ENCODE data around the gene SELENON. TPM values are rescaled to one million over a fixed set of nuclear protein-coding genes. Genes with fewer than 3 reads are reported as not detected.

The SELENON gene
- polyA plus RNA-seq, 1 donor: 58.5 TPM

DNA sequence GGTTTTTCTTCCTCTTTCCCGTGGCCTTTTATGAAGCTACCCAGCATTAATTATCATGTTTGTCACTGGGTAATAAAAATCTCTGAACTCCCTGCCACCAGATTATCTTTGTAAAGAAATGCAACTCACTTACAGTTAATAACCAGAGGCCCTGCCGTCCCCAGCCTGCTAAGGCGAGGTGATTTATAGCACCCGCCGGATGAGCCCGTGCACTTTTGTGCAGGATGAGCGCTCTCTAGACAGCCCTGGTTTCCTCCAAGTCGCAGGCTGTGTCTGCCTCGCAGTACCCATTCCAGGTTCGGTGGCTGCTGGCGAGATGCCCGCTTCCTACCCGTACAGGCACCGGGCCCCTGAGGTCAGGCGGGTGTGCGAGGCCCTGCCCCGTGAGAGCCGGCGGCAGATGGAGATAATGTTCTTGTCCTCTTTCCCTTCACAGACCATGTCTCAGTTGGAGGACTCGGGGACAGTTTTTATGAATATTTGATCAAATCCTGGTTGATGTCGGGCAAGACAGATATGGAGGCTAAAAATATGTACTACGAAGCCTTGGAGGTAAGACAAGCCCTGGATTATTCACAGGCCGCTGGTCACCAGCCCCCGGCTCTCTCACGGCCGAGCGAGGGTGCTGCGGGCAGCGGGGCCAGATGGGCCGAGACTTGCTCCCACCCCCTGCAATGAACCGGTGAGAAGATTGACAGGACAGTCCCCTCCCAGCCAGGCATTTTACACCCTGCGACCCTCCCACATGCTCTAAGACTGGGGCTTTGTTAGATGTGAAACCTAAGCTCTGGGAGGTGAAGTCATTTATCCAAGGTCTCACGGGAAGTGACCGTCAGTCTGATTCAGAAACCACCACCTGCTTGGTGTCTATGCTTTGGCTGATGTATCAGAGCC, 28.5 kb upstream of the SELENON start:
- DNase-seq: no peak

DNA sequence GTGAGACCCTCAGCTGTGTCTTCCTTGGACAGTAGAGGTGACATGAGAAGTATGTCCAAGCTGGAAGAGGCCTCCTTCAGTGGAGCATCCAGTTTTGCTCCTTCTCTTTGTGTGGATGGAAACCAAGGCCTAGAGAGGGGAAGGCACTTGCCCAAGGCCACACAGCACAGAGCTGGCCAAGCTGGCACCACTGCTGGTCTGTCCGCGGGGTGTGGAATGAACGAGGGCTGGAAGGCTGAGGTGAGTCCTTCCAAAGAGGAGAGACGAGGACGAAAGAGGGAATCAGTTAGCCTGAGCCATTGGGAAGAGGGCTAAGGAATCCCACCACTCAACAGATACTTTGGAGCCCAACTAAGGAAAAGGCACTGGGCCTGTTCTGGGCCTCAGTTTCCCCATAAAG, 27.8 kb upstream of the SELENON start:
- DNase-seq: no peak

DNA sequence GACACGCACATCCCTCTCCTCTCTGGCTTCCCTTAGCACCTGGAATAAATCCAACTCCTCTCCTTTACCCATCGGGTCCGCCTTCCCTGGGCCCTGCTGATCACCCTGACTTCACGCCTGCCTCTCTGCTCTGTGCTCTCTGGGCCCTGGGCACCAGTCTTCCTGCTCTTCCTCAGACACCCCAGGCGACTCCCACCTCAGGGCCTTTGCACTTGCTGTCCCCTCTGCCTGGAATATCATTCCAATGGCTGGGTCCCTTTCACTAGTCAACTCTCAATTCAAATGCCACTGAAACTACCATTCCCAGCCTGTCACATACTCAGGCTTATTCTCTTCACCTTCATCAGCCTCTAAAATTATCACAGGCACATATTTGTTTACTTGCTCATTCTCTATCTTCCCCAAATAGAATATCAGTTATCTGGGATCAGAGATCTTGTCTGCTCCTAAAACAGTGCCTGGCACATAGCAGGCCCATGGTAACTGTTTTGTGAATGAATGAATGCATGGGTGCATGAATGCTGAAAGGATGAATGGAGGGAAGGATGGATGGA, 27.2 kb upstream of the SELENON start:
- DNase-seq: no peak

DNA sequence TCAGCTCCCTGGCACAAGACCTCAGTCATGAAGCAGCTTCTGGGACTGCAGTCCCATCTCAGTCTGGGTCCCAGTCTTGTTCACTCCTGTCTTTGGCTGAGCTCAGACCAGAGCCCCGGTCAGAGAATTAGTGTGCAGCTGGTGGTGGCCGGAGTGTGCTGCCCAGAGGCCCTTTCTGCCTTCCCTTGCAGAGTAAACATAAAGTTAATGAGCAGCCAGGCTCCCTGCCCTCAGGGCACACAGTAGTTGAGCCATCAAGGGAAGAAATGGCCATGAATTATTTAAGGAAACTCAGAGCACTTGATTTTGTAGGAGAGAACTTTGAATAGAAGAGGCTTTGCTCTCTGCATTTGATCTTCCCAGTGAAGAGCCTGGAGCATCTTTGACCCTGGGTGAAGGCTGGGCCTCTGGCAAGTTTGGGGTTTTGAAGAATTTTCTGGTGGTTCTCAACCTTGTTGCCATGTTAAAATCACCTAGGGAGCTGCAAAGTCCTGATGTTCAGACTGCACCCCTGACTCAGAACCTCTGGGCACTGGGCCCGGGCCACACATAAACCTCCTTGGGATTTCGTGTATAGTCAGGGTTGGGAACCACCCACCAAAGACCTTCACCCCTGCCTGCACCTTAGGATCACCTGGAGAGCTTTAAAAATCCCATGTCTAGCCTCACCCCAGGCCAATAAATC, 26.4 kb upstream of the SELENON start:
- DNase-seq: no peak

DNA sequence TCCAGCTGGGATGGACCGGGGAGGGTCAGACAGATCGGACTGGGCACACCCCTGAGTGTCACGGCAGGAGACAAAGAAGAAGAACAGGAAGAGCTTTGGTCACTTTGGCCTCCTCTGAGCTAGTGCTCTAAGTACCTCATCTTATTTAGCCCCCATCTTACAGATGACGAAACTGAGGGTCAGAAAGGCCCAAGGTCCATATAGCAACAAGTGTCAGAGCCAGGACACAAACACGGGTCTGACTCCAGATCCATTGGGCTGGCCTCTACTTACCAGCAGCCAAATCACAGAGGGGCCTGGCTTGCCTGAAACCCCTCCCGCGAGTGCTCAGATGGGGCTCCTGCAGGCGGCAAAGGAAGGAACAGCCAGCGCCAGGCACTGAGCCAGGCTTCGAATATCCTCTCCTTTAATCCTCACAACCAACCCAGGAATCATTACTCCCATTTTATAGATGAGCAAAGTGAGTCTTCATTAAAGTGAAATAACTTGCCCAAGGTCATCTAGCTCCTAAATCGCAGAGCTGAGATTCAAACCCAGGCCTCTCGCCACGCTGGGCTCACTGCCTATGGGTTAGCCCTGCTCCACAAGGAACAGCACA, 25.7 kb upstream of the SELENON start:
- no peak for DNase-seq

DNA sequence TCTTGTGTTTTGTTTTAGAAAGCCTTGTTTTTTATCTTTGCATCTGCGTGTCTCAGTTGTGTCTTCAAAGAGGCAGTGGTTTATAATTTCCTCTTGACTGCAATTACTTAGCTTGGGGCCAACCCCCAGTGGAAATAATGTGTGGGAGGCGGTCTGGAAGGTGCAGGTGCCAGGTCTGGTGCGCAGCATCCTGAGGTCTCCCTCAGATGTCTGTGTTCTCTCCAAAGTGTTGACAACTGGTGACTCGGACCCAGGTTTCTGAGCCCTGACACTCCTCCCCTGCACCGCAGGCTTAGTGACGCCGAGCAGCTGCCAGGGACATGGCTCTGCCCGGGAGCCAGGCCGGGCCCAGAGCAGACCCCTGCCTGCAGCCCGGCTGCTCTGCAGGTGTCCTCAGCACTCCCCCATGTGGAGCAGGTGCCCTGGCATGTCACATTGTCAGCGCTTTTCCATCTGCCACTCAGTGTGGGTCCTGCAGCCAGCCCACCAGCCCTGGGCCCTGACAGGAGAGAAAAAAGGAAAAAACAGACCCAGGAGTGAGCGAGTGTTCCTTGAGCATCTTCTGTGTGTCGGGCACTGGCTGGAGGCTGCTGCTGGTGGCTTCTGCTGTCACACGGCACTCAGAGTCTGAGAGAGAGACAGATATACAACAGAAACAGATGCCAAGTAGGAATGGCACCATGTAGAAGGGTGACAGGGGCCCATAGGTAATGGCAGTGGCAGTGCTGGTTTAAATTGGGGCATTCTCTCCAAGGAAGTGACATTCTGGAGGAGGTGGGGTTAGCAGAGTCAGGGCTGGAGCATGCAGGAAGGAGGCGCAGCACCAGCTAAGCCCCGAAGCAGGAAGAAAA, 24.8 kb upstream of the SELENON start:
- DNase-seq: no peak

DNA sequence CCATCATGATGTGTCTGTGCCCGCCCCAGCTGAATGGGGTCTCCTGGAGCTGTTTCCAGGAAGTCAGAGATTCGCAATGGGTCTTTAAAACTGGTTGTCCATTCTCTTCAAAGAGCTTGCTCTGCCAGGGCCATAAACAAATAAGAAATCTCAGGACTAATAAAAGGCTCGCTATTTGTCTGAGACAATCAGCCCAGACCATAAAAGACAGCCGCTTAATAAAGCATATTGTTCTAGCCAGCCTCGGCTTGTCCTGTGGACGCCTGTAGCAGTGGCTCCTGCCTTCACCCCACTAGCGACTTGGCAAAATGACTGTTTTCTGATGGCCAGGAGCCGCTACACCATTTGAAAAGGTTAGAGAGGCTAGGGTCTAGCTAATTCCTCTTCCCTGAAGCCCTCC, 20.6 kb upstream of the SELENON start:
- no peak for DNase-seq

DNA sequence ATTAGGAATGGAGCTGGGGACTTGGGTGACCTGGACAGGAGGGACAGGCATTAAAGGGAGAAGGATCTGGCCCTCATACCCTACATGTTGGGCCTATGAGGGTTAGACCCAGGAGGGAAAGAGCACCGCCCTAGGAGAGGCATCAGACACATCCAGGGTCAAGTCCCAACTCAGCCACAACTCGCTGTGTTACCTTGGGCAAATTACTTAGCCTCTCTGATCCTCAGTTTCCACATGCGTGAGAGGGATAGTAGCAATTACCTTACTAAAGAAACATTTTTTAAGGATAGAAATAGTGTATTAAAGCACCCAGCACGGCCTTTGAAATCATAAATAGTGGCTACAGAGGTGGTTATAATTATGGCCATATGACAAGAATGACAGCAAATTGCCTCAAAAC, 20.1 kb upstream of the SELENON start:
- DNase-seq: no peak

DNA sequence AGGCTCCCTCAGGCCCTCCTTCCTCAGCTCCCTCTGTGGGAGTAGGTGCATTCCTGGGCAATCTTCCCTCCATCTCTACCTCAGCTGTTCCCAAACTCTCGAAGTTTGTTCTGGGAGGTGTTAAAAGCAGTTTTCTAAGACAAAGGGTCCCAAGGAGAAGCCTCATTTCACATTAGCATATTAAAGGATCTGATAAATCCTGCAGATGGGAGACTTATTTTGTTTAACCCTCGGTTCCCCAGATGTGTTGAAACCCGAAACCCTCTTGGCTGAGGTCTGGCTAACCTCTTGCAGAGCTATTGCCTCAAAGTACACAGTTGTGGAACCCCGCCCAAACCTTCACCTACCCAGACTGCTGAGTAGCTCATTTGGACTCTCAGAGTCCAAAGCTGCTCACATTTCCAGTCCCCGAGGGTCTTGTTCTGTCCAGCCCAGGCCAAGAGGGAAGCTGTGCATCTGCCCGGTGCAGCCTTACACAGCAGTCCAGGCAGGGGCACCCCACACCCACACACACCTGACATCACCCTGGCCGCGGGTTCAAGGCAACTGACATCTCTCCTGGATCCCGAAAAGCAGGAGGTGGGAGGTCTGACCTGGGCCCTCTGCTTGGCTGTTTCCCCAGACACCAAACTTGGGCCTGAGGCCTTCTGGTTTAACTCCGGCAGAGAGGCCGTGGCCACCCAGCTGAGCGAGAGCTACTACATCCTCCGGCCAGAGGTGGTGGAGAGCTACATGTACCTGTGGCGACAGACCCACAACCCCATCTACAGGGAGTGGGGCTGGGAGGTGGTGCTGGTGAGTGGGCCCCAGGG, 19.5 kb upstream of the SELENON start:
- DNase-seq: no peak

DNA sequence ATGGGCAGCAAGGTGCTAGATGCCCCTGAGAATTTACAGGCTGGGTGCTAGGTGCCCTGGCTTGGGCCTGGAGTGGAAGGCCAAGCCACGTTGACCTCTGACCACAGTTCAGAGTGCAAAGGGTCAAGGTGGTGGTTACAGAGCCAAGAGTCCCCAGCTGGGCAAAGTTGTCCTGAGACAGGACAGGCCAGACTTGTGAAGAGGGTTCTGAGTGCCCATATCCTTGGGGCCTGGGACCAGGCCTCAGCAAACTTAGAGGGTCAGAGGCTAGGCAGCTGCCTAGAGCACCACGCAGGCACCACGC, 18.9 kb upstream of the SELENON start:
- DNase-seq: no peak

DNA sequence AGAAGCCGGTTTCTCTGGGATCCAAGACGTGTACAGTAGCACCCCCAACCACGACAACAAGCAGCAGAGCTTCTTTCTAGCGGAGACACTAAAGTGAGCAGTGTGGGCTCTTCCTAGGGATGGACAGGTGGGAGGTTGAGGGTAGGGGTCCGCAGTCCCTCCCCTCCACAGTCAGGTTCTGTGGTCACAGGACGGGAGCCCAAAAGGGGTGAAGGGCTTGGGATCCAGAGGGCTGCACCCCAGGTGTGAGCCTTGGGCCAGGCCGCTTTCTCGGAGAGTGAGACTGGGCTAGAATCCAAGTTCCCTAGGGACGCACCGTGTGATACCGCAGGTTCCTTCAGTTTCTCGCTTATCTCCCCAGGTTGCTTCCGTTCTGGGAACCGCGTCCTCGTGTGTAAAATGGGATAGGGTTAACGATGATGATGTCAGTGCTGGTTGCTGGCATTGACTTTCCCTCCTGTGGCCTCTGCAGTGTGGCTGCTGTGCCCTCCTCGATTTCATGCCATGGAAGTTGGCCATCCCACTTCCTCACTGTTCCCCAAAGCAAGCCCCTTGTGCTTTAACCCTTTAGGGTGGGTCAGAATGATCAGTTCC, 17.3 kb upstream of the SELENON start:
- no peak for DNase-seq

DNA sequence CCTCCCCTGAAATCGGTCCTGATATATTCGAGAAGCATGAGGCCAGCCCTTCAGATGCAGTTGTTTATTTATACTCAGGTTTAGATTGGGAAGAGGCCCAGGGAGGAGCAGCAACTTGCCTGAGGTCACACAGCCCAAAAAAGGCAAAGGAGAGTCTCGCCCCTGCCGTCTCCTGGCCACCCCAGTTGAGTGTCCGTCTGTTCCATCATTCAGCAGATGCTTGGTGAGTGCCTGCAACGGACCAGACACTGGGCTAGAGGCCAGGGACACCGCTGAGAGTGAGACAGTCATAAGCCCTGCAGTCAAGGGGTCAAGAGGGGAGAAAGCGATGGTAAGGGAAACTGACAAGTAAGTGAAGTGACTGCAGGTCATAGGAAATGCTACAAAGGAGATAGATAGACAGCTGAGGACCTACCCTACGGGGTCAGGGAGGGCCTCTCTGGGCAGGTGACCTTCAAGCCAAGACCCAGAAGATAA, 15.4 kb upstream of the SELENON start:
- no peak for DNase-seq

DNA sequence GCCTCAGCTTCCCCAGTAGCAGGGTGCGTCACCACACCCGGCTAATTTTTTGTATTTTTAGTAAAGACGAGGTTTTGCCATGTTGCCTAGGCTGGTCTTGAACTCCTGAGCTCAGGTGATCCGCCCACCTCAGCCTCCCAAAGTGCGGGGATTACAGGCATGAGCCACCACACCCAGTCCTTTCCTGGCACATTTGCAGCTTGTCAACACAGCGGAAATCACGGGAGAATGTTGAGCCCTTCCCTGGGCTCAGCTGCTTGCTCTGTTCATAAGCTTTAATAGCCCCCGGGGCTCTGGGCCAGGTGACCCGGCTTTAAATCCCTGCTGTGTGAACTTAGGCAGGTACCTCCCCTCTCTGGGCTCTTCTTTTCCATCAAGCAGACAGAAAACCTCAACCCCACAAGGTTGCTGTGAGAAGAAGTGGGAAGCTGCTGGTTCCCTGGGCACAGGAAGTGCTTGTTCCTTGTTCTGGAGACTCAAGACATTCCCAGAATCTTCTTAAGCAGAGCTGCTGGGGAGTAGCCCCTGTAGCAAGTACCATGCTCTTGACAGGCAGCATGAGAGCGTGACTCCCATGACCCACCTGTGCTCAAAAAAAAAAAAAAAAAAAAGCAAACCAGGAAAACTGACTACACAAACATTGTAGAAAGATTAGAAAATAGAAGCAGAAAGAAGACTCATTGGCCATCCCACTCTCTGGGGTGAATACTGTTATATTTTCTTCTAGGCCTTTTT, 14.5 kb upstream of the SELENON start:
- no peak for DNase-seq

DNA sequence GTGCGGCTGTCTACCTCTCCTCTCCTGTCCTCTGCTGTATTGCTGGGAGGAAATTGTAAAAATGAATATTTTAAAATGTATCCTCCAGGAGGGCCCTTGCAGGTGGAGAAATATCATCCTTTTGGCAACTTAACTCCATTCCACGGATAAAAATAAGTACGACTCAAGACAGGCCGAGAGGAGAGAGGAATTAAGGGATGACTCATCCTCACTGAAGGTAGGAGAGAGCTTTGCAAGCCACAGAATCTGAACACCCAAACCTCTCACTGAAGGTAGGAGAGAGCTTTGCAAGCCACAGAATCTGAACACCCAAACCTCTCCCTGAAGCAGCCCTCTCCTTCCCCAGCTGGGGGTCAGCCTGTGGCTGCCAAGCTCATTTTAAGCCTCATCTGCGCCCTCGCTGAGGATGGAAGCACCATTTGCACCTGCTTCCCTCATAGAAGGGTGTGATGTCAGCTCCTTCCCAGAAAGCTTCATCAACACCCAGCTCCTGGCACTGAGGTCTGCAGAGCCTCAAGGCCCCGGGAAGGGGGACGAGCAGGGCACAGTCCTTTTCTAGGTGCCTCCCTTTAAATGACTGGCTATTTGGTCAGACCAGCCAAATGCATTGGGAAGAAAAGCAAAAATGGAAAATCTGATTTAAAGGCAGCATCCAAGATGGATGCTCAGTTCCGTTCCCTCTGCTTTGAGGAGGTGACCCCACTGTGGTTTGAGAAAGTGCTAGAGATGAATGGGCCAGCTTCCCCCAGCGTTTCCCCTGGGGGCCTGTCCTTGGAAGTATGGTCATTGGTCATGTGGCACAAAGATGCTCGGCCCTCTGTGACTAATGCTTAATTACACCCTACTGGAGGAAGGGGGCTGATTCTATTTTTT, 12.9 kb upstream of the SELENON start:
- DNase-seq: no peak

DNA sequence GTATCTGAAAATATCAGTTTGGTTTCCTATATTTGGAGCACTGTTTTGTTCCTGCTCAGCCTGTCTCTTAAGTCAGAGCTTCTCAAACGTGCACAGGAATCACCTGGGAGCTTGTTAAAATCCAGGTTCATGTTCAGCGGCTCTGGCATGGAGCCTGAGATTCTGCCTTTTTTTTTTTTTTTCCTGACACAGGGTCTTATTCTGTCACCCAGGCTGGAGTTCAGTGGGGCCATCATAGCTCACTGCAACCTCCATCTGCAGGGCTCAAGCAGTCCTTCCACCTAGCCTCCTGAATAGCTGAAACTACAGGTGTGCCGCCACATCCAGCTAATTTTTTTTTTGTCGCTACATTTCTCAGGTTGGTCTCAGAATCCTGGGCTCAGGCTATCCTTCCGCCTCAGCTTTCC, 12.2 kb upstream of the SELENON start:
- DNase-seq: no peak

DNA sequence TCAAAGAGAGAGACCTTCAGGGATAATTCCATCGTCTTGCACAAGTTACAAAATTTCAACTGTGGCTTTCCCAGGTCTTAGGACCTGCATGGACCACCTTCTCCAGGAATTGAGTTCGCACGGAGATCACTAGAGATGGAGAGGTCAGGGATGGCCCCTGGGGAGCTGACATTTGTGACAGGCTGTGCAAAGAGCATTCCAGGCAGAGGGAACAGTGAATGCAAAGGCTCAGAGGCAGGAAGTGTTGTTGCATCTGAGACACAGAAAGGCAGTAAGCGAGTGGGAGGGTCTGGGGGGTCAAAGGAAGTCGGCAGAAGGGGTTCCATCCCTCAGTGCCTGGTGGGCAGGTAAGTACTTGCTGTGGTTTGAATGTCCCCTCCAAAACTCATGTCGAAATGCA, 9.5 kb upstream of the SELENON start:
- no peak for DNase-seq

DNA sequence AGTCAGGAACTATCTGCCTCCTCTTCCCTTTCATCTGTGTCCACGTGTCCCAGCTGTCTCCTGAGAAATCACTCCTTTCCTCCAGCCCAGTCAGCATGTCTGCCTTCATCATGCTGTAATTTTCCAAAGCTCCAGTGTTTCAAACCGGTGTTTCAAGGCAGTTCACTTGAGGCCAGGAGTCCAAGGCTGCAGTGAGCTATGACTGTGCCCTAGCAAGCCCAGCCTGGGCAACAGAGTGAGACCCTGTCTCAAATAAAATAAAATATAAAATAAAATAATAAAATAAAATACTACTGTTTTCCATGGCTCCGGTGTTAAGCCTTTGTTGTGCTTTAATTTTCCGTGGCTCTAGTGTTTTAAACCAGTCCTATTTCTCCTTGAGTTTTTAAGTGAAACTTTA, 7.9 kb upstream of the SELENON start:
- DNase-seq: no peak

DNA sequence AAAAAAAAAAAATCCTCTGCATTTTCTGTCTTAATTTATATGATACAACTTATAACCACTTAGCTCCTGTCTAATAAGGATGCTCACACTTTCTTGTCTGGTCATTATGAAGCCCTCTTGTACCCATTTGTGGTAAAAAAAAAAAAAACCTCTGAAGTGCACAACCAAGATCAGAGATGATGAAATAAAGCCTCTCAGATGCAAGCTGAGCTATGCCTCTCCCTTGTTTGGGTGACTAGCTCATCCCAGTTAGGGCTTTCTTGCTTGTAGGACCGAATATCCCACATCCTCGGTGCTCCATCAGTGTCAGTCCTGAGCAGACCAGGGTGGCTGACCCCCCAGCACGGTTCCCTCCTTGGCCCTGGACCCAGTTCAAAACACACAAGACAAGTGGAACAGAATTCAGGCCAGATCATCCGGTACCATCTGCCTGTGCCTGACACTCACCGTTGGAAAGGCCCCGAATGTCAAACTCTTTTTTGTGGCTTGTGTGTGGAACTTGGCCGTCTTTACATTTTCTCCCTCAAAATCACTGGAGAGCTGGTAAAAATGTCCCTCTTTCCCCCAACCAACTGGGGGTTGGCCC, 6.3 kb upstream of the SELENON start:
- no peak for DNase-seq

DNA sequence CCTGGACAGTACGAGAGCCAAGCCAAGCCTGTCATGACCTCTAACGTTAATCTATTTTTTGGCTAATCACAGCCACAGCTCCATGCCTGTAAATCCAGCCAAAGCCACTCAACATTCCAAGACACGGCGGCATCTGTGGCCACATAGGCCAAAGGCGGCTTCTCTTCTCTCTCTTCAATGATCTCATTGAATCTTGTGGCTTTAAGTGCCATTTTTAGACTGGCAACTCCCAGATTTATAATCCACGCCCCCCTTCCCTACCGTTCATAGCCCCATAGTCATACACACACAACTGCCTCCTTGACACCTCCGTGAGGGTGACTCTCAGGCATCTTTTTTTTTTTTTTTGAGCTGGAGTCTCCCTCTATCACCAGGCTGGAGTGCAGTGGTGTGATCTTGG, 5.7 kb upstream of the SELENON start:
- no peak for DNase-seq

Data from hindlimb muscle (tissue), 1 donor.